Cardiac muscle cell (in vitro differentiated cells and primary cell): ENCODE measurements around the gene BFSP1. TPM values are rescaled to one million over a fixed set of nuclear protein-coding genes. Genes with fewer than 3 reads are reported as not detected.
A peak's percentile ranks its signal among the peaks of the same experiment; 100 is the strongest.

Experiments used
- DNase-seq, 2 donors: peaks; one replicate each; pipeline versions ENCODE4 v3.0.0 to v3.0.0-alpha.2; 2010 to 2017; ENCODE audit warnings: low read depth in 1 of 2, low spot score in 1 of 2
- H3K27ac ChIP-seq: fragments of 200-600 bp; sonication (generic); 2 replicates; pipeline ENCODE4 v1.5.1; 2016
- H3K27me3 ChIP-seq: fragments of 200-600 bp; sonication (generic); 2 replicates; pipeline ENCODE4 v1.6.0; 2016; ENCODE audit warnings: control low read depth
- H3K36me3 ChIP-seq: fragments of 200-600 bp; sonication (generic); 2 replicates; pipeline ENCODE4 v1.5.1; 2016; ENCODE audit warnings: control low read depth
- H3K4me1 ChIP-seq: fragments of 200-600 bp; sonication (generic); 2 replicates; pipeline ENCODE4 v1.8.1; 2017; ENCODE audit warnings: low read depth, mild to moderate bottlenecking, mixed run types
- H3K4me3 ChIP-seq: fragments of 200-600 bp; sonication (generic); 2 replicates; pipeline ENCODE4 v1.5.1; 2016; ENCODE audit warnings: mild to moderate bottlenecking
- H3K9me3 ChIP-seq: fragments of 200-600 bp; sonication (generic); 2 replicates; pipeline ENCODE4 v1.5.1; 2017; ENCODE audit warnings: low read depth, mild to moderate bottlenecking, control low read depth
- polyA plus RNA-seq: library from polyadenylated mRNA; unstranded; fragments of >200 nt; fragmentation: Nextera tagmentation; extraction: Ambion mirVana; gene quantifications from 2 replicates; pipeline ENCODE4 v1.2.1, GENCODE V29; 2016
- total RNA-seq: library from RNA; depleted of rRNA; stranded (reverse); fragments of >200 nt; gene quantifications from 2 replicates; pipeline ENCODE4 v1.2.3, GENCODE V29; 2016
- TF ChIP-seq, protein P1 (sequence below): IDR thresholded peaks from 2 replicates; pipeline ENCODE4 v1.5.1; 2012; ENCODE audit warnings: low read depth, mild to moderate bottlenecking, low read length

Gene BFSP1
- total and polyA plus RNA-seq, 2 experiments from 2014 or later: 5.3 to 7.1 TPM

DNA sequence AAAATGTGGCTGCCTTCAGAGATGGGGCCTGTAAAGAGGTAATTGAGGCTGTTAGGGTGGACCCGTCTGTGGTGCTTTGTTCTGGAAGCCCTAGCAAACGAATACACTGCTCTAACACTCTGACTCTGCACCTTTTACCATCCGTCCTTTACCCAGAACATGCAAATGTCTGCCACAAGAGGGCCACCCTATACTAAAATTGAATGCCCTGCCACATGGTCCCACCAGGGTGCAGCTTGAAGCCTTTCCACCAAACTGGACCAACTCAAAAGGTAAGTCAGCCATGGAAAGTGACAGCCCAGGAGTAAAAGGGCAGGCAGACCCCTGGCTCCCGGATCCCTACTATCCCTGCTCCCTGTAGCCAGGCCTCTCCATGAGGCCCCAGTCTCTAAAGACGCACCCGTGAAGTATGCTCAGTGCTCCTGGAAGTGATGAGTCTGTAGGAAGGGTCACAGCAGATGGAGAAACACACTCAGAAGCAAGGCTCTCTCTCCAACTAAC lies 5.8 kb upstream of the BFSP1 start:
- Histone ChIP-seq H3K27me3 (no peaks in the 10 kb centered on the region), H3K27ac (no peak overlapping the region), H3K9me3 (no peaks in the 10 kb centered on the region), H3K36me3 (no peaks in the 10 kb centered on the region), H3K4me1 (peaks cover 6% of the 10 kb centered on the region), H3K4me3 (no peak overlapping the region)
- DNase-seq: peak; percentile 82 to 86
- TF ChIP-seq, protein P1, sequence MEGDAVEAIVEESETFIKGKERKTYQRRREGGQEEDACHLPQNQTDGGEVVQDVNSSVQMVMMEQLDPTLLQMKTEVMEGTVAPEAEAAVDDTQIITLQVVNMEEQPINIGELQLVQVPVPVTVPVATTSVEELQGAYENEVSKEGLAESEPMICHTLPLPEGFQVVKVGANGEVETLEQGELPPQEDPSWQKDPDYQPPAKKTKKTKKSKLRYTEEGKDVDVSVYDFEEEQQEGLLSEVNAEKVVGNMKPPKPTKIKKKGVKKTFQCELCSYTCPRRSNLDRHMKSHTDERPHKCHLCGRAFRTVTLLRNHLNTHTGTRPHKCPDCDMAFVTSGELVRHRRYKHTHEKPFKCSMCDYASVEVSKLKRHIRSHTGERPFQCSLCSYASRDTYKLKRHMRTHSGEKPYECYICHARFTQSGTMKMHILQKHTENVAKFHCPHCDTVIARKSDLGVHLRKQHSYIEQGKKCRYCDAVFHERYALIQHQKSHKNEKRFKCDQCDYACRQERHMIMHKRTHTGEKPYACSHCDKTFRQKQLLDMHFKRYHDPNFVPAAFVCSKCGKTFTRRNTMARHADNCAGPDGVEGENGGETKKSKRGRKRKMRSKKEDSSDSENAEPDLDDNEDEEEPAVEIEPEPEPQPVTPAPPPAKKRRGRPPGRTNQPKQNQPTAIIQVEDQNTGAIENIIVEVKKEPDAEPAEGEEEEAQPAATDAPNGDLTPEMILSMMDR: peak; percentile 88

DNA sequence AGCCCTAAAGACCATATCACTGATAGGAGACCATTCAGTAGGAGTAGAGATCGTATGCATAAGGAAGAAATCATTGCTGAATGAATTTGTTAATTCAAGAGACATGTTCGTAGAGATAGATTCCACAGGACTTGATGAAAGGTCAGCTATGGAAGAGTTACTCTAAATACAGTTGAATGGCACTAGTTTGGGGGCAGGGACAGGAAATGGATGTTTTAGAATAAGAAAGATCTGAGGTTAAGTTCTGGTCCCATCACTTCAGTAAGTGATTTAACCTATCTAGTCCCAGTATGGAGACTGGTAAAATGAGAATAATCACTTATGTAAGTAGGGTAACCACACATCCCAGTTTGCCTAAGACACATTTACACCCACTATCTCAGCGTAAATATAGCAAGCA lies 2.9 kb upstream of the BFSP1 start:
- no peak overlapping the region for H3K27ac ChIP-seq

DNA sequence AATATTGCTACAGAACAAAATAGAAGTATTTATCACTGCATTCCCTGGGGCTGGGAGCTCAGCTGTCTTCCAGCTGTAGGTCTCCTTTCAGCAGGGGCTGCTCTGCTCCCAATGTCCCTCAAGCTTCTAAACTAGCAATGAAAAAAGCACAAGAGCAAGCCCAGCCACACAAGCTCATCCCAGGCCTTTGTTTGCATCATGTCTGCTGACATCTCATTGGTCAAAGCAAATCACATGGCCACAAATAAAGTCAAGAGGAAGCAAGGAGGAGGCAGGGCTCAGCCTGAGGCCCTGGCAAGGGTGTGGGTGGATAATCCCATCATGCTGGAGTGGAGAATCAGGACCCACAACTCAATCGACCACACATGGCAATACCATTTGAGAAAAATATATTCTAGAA lies 2.2 kb upstream of the BFSP1 start:
- no peaks in the 10 kb centered on the region for H3K9me3 ChIP-seq
- TF ChIP-seq, protein P1: no peak
- H3K4me1 ChIP-seq: peaks cover 10% of the 10 kb centered on the region
- H3K36me3 ChIP-seq: no peaks in the 10 kb centered on the region
- peak; percentile 44 to 69 for DNase-seq
- no peaks in the 10 kb centered on the region for H3K27me3 ChIP-seq
- no peak overlapping the region for H3K4me3 ChIP-seq
- H3K27ac ChIP-seq: no peak overlapping the region

More for the DNA sequence above, 2.9 kb upstream of the BFSP1 start:
- no peak for DNase-seq
- peaks cover 10% of the 10 kb centered on the region for H3K4me1 ChIP-seq
- TF ChIP-seq, protein P1: no peak
- no peak overlapping the region for H3K4me3 ChIP-seq
- H3K27me3 ChIP-seq: no peaks in the 10 kb centered on the region
- no peaks in the 10 kb centered on the region for H3K9me3 ChIP-seq
- H3K36me3 ChIP-seq: no peaks in the 10 kb centered on the region

DNA sequence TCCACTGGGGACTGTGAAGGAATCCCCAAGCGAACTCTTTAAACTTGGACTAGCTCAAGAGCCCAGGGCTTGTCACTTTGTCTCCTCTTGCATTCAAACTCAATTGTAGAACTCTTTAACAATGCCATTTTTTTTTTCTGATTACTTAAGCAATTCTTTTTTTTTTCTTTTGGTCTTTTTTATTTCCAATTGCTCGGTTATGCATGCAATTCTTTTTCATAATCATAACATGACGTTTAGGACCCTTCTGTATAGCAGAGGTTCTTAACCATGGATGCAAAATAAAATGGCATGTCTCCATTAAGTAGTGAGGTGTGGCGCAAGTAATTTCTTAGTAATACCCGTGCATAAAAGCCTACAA lies 466 bp upstream of the BFSP1 start:
- Histone ChIP-seq H3K27me3 (no peaks in the 10 kb centered on the region), H3K36me3 (no peaks in the 10 kb centered on the region), H3K27ac (peak overlapping the region; percentile 84), H3K9me3 (no peaks in the 10 kb centered on the region), H3K4me3 (peak overlapping the region; percentile 33), H3K4me1 (peaks cover 10% of the 10 kb centered on the region)
- TF ChIP-seq, protein P1: no peak
- no peak for DNase-seq

DNA sequence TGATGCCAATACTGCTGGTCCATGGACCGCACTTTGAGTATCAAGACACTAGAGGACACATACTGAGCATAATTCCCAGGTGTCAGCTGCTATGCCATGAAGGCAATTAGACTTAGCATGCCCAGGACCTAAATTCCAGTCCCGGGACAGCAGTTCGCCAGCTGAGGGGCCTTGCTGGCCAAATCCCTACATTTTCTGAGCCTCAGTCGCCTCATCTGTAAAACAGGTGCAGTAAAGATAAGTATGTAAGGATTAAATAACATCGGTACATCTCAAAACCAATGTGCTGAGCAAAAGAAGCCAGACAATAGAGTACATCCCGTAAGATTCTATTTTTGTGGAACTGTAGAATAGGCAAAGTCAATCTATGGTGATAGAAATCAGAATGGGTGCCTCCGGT lies 1.0 kb downstream of the BFSP1 start:
- Histone ChIP-seq H3K27me3 (no peaks in the 10 kb centered on the region), H3K9me3 (no peaks in the 10 kb centered on the region), H3K36me3 (no peaks in the 10 kb centered on the region), H3K27ac (no peak overlapping the region), H3K4me1 (peaks cover 10% of the 10 kb centered on the region), H3K4me3 (no peak overlapping the region)
- TF ChIP-seq, protein P1: no peak
- DNase-seq: no peak

DNA sequence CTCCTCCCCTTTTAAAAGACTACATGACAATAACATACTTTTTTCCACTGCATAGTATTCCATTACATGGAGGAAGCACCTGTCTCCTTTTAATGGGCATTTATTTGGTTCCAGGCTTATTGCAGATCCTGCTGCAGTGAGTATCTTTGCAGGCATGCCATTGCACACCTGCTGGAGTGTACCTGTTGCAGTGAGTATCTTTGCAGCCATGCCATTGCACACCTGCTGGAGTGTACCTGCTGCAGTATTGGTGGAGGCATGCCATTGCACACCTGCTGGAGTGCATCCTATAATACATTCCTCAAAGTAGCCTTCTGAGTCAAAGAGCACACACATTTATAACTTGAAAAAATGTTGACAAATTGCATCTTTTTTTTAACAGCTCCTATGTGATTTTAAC lies 1.6 kb downstream of the BFSP1 start:
- H3K9me3 ChIP-seq: no peaks in the 10 kb centered on the region
- TF ChIP-seq, protein P1: no peak

More for the DNA sequence above, 1.6 kb downstream of the BFSP1 start:
- Histone ChIP-seq H3K36me3 (no peaks in the 10 kb centered on the region), H3K27me3 (no peaks in the 10 kb centered on the region), H3K4me3 (no peak overlapping the region), H3K4me1 (peaks cover 10% of the 10 kb centered on the region), H3K27ac (no peak overlapping the region)
- no peak for DNase-seq
